Stimulated activated memory B cell treated with anti-CD40 and anti-IgM and Interleukin-4, amounts not matched to agents 10 μg/mL and 1 μg/mL and 100 μg/mL, for 72 hours (primary cell): ENCODE measurements around the gene RPN2.
"Not testable (repeated sequence)": the region's sequence is repeated elsewhere in the genome, so short reads cannot be mapped to it uniquely, and the experiment has no call there.

ENCODE experiments used
- ATAC-seq: fragments of 150-1000 bp; cut with Tn5 transposase; 2 replicates; pipeline ENCODE4 v1.10.0; 2021
- H3K27ac Mint-ChIP-seq: one replicate; pipeline ENCODE4 v1.8.0; 2022; ENCODE audit warnings: mild to moderate bottlenecking, mixed read lengths
- H3K27me3 Mint-ChIP-seq: one replicate; pipeline ENCODE4 v1.8.0; 2022; ENCODE audit warnings: mixed read lengths
- H3K36me3 Mint-ChIP-seq: one replicate; pipeline ENCODE4 v1.8.0; 2022; ENCODE audit warnings: mixed read lengths
- H3K4me1 Mint-ChIP-seq: one replicate; pipeline ENCODE4 v1.8.0; 2022; ENCODE audit warnings: mixed read lengths
- H3K4me3 Mint-ChIP-seq: one replicate; pipeline ENCODE4 v1.8.0; 2022; ENCODE audit warnings: mild to moderate bottlenecking, moderate library complexity, mixed read lengths
- H3K9me3 Mint-ChIP-seq: one replicate; pipeline ENCODE4 v1.8.0; 2022; ENCODE audit warnings: mixed read lengths

Gene RPN2

DNA sequence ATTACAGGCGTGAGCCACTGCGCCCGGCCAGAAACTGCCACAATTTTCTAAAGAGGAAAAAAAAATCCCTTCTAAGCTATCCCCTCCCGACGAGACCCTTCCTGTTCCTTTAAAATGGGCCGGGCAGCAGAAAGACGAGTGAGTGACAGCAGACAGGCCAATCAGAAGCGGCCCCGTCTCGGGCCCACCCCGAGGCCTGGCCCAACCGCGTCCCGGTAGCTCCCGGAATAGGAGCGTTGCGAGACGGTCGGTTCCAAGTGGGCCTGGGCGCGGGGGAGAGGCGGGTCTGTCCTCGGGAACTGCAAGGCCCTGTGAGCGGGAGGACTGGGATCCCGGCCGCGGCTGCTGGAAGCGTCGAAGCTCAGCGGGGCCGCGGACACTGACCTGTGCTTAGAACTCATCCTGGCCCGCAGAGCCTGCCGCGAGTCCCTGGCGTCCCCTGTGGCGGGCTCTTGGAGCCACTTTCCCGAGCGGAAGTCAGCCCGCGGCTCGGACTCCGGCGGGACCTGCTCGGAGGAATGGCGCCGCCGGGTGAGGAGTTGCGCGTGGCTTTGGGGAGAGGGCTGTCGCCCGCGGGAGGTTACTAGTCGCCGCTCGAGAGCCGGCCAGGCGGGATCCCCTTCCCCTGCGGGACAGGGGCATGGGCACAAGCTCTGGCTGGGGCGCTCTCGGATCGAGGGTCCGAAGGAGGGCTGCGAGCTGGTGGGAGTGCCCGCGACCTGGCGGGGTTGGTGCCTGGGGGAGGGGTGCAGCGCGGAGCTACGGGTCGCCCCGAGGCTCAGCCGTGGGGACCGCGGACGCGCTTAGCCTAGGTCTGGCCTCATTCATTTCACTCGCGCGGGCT, at the start of gene RPN2, which contains the start of gene MROH8:
Gene RPN2, plus strand, starts transcription at position 492 of the 844 bp plus-strand sequence. Its CDS starts 27 bp downstream, at position 519.
Gene MROH8, minus strand, starts transcription at position 710 of the 844 bp plus-strand sequence.
- peaks cover 22% of the 10 kb centered on the region for H3K36me3 Mint-ChIP-seq
- H3K9me3 Mint-ChIP-seq: no peaks in the 10 kb centered on the region
- H3K27me3 Mint-ChIP-seq: no peaks in the 10 kb centered on the region
- H3K27ac Mint-ChIP-seq: peak within 1 kb of the TSS; percentile 99
- peaks cover 47% of the 10 kb centered on the region for H3K4me1 Mint-ChIP-seq
- ATAC-seq: peak; percentile 99
- peak within 1 kb of the TSS; percentile 94 for H3K4me3 Mint-ChIP-seq

DNA sequence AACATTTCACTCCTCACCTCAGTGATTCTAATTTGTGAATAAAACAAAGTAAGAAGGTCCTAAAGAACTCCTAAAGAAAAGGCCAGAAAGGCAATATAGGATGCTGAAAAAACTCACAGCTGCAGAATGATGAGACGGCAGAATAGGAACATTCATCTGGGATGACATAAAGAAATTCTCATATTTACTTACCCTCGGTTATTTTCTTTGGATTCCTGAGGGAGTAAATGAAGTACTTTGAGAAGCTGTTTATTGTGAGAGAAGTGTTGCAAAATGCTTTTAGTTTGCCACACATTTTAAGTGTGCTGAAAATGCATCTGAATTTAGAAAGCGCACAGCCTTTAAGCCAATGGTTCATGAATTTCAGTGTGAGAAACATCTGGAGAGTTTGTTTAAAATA, 47.6 kb upstream of the RPN2 start:
- Mint-ChIP-seq H3K9me3 (no peaks in the 10 kb centered on the region), H3K36me3 (no peaks in the 10 kb centered on the region), H3K27ac (no peak overlapping the region), H3K4me3 (no peak overlapping the region), H3K4me1 (no peaks in the 10 kb centered on the region), H3K27me3 (no peaks in the 10 kb centered on the region)
- no peak for ATAC-seq

DNA sequence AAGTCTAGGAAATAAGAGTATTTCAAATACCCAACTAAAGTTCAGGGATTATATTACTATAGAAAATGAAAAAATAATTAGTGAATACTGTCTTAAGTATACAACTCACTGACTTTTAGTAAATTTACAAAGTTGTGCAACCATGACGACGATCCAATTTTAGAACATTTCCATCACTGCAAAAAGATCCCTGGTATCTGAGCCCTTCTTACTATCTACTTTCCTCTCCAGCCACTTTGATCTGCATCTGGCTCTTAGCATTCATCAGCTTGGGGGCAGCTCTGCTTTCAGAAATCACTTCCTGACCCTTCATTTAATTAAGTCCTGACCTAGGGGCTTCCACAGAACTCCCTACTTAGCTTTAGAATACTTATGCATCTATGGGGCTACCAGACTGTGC, 45.2 kb upstream of the RPN2 start:
- Mint-ChIP-seq H3K4me1 (no peaks in the 10 kb centered on the region), H3K9me3 (no peaks in the 10 kb centered on the region), H3K27ac (no peak overlapping the region), H3K27me3 (no peaks in the 10 kb centered on the region), H3K36me3 (no peaks in the 10 kb centered on the region), H3K4me3 (no peak overlapping the region)
- ATAC-seq: no peak

DNA sequence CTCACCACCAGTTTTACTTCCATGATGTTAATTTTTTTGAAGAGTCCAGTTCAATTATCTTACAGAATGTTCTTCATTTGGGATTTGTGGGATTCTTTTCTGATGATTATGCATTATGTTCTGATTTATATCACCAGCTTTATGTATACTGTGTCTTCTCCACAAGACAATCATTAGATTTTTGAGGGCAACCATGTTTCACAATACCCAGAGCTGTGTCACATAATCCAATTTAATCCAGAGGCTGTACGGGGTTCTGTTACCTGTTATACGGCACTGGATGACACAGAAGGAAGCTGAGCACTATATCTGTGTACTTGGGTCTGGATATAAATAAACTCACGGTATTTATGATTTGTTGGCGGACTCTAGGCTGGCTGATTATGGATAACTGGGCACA, 41.6 kb upstream of the RPN2 start:
- Mint-ChIP-seq H3K9me3 (no peaks in the 10 kb centered on the region), H3K4me1 (no peaks in the 10 kb centered on the region), H3K36me3 (peaks cover 4% of the 10 kb centered on the region), H3K4me3 (no peak overlapping the region), H3K27ac (no peak overlapping the region), H3K27me3 (no peaks in the 10 kb centered on the region)
- ATAC-seq: no peak

DNA sequence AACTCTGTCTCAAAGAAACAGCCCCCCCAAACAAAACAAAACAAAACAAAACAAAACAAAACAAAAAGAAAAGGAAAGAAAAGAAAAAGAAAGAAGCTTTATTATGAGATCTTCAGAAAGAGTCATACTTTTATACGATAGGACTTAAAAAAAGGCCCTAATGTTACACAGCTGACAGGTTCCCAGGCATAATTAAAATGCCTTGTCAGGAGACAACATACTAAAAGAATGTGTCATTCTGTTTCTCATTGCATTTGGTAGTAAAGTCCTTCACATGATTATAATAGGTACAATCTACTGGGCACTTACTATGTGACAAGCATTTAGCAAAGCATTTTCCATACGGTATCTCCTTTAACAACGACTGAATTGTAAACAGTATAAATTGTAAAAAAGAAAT, 36.4 kb upstream of the RPN2 start:
- no peaks in the 10 kb centered on the region for H3K27me3 Mint-ChIP-seq
- H3K27ac Mint-ChIP-seq: no peak overlapping the region
- H3K4me1 Mint-ChIP-seq: no peaks in the 10 kb centered on the region
- H3K4me3 Mint-ChIP-seq: no peak overlapping the region
- H3K9me3 Mint-ChIP-seq: no peaks in the 10 kb centered on the region
- ATAC-seq: no peak
- H3K36me3 Mint-ChIP-seq: peaks cover 4% of the 10 kb centered on the region

DNA sequence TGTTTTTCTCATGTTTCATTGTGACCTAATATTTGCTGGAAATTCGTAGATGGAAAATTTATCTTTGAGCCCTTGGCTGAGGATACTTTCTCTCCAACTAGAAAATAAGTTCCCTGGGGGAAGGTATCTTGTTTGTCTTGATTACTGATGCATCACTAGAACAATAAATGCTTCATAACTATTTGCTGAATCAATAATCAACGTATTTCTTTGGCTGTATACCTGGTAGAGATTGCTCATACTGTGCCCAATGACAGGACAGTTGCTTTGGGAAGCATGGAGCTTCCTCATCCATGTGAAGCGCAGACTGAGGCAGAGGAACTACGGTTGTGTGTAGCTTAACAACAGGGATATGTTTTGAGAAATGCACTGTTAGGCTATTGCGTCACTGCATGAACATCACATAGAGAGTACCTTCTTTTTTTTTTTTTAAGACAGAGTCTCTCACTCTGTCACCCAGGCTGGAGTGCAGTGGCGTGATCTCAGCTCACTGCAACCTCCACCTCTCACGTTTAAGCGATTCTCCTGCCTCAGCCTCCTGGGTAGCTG, 34.2 kb upstream of the RPN2 start:
- Mint-ChIP-seq H3K27ac (no peak overlapping the region), H3K36me3 (peaks cover 4% of the 10 kb centered on the region), H3K9me3 (no peaks in the 10 kb centered on the region), H3K4me1 (no peaks in the 10 kb centered on the region), H3K4me3 (no peak overlapping the region), H3K27me3 (no peaks in the 10 kb centered on the region)
- ATAC-seq: no peak

DNA sequence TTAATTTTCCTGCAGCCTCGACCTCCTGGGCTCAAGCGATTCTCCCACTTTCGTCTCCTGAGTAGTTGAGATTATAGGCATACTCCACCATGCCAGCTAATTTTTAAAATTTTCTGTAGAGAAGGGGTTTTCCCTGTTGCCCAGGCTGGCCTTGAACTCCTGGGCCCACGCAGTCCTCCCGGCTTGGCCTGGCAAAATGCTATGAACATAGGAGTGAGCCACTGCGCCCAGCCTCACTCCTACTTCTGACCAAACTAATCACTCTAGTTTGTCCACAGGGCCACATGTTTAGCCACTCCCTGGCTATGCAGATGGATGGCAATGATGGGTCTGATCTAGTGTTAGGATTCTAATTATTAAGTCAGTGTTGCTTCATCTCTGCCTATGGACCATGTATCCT, 31.9 kb upstream of the RPN2 start:
- Mint-ChIP-seq H3K9me3 (no peaks in the 10 kb centered on the region), H3K27ac (no peak overlapping the region), H3K27me3 (no peaks in the 10 kb centered on the region), H3K4me1 (no peaks in the 10 kb centered on the region), H3K4me3 (no peak overlapping the region), H3K36me3 (no peaks in the 10 kb centered on the region)
- ATAC-seq: no peak

DNA sequence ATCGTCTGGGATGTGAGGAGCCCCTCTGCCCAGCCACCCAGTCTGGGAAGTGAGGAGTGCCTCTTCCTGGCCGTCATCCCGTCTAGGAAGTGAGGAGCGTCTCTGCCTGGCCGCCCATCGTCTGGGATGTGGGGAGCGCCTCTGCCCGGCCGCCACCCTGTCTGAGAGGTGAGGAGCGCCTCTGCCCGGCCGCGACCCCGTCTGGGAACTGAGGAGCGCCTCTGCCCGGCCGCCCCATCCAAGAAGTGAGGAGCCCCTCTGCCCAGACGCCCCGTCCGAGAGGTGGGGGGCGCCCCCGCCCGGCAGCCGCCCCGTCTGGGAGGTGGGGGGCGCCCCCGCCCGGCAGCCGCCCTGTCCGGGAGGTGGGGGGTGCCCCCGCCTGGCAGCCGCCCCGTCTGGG, 28.3 kb upstream of the RPN2 start:
- not testable (repeated sequence) for H3K9me3 Mint-ChIP-seq, H3K27ac Mint-ChIP-seq, ATAC-seq, H3K4me1 Mint-ChIP-seq, H3K4me3 Mint-ChIP-seq, H3K27me3 Mint-ChIP-seq
- H3K36me3 Mint-ChIP-seq: peaks cover 12% of the 10 kb centered on the region

DNA sequence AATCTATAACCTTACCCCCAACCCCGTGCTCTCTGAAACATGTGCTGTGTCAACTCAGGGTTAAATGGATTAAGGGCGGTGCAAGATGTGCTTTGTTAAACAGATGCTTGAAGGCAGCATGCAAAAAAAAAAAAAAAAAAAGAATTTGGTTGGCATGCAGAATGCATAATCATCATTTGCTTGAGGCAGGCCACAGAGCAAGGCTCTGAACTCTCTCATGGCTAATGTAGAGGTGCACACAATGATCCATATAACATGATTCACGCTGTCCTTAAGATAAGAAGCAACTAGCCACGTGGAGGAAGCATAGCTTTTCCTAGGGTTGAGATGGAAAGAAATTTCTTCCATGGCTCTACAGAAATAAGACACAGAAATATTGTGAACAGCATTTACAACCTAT, 27.6 kb upstream of the RPN2 start:
- Mint-ChIP-seq H3K4me3 (no peak overlapping the region), H3K36me3 (peaks cover 12% of the 10 kb centered on the region), H3K27me3 (no peaks in the 10 kb centered on the region), H3K4me1 (no peaks in the 10 kb centered on the region), H3K9me3 (no peaks in the 10 kb centered on the region), H3K27ac (no peak overlapping the region)
- no peak for ATAC-seq

DNA sequence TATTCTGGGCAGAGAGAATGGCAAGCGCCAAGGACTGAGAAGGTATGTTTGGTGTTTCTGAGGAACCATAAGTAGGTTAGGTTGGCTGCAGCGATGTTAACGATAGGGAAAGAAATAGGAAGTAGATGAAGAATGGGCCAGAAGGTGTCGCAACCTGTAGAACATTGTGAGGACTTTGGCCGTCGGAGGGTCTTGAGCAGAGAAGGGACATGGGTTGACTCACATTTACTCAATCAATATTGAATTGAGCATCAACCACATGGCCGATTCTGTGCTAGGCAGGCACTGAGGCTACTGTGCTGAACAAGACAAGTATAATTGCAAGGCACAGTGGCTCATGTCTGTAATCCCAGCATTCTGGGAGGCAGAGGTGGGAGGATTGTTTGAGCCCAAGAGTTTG, 26.8 kb upstream of the RPN2 start:
- Mint-ChIP-seq H3K27me3 (no peaks in the 10 kb centered on the region), H3K9me3 (no peaks in the 10 kb centered on the region), H3K27ac (no peak overlapping the region), H3K4me1 (no peaks in the 10 kb centered on the region), H3K36me3 (peaks cover 12% of the 10 kb centered on the region), H3K4me3 (no peak overlapping the region)
- no peak for ATAC-seq

DNA sequence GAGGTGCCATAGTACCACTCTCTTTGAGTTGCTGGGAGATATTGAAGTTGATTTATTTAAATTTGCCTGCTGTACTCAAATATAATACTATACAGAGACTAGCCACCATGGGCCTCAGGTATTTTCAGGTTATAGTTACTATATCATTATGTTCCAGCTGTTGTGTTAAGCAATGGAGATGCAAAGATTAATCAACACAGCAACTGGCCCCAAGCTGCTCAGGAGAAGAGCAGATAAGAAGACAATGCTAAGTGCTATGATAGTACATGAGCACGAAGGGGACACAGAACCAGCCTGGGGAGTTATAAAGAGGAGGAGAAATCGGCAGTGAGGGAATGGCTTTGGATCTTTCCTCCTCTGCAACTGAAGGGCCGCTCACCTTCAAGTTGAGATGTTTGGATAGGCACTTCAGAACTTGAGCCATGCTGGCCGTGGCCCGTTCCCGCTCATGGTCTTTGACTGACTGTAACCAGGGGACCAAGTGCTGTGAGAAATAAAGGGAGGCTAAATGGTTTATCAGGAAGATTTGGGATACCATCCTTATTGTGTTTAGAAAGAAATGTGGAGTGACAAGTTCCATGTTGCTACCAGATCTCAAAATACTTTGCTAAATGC, 24.3 kb upstream of the RPN2 start:
- ATAC-seq: no peak
- Mint-ChIP-seq H3K27me3 (no peaks in the 10 kb centered on the region), H3K4me3 (no peak overlapping the region), H3K9me3 (no peaks in the 10 kb centered on the region), H3K27ac (no peak overlapping the region), H3K4me1 (no peaks in the 10 kb centered on the region), H3K36me3 (peaks cover 12% of the 10 kb centered on the region)

DNA sequence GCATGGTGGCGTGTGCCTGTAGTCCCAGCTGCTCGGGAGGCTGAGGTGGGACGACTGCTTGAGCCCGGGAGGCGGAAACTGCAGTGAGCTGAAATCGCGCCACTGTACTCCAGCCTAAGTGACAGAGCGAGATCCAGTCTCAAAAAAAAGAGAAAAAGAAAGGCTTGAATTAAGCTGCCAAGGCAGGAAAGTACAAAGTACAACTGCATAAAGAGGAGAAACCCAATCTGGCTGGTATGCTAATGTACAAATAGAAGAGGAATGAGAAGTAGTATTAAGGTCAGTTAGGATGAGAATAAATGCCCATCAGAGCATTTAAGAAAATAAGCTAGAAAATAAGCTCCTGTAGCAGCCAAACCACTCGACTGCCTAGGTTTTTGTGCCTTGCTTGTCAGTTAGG, 23.1 kb upstream of the RPN2 start:
- ATAC-seq: no peak
- H3K4me1 Mint-ChIP-seq: no peaks in the 10 kb centered on the region
- H3K27ac Mint-ChIP-seq: no peak overlapping the region
- H3K9me3 Mint-ChIP-seq: no peaks in the 10 kb centered on the region
- H3K4me3 Mint-ChIP-seq: no peak overlapping the region
- H3K27me3 Mint-ChIP-seq: no peaks in the 10 kb centered on the region
- peaks cover 12% of the 10 kb centered on the region for H3K36me3 Mint-ChIP-seq

DNA sequence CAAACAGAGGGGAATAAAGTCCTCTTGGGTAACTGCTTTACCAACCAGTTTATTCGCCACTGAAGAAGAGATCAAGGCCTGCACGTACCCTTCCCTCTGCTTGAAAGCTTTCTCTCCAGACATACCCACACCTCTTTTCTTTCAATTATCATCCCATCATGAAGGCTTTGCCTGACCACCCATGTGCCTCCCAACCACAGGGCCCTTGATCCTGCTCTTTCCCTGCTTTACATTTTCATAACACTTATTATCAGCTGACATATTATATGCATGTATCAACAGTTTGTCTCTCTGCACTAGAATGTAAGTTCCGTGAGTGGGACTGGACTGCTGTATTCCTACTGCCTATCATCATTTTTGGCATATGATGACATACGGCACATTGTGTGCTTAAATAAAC, 20.9 kb upstream of the RPN2 start:
- Mint-ChIP-seq H3K27me3 (no peaks in the 10 kb centered on the region), H3K4me3 (no peak overlapping the region), H3K27ac (no peak overlapping the region), H3K9me3 (no peaks in the 10 kb centered on the region), H3K36me3 (peaks cover 8% of the 10 kb centered on the region), H3K4me1 (no peaks in the 10 kb centered on the region)
- ATAC-seq: no peak

DNA sequence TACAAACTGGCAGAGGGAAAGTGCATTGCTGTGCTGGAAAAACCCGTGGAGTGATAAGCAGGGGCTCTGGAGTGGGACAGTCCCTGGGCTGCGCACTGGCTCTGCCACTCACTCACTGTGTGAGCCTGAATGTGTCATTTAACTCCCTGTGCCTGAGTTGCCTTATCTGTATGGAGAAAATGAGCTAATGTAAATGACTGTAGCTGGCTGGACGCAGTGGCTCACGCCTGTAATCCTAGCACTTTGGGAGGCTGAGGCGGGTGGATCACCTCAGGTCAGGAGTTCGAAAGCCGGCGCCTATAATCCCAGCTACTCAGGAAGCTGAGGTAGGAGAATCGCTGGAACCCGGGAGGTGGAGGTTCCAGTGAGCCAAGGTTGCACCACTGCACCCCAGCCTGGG, 18.4 kb upstream of the RPN2 start:
- Mint-ChIP-seq H3K27ac (no peak overlapping the region), H3K9me3 (no peaks in the 10 kb centered on the region), H3K4me1 (no peaks in the 10 kb centered on the region), H3K4me3 (no peak overlapping the region), H3K36me3 (no peaks in the 10 kb centered on the region), H3K27me3 (no peaks in the 10 kb centered on the region)
- no peak for ATAC-seq

DNA sequence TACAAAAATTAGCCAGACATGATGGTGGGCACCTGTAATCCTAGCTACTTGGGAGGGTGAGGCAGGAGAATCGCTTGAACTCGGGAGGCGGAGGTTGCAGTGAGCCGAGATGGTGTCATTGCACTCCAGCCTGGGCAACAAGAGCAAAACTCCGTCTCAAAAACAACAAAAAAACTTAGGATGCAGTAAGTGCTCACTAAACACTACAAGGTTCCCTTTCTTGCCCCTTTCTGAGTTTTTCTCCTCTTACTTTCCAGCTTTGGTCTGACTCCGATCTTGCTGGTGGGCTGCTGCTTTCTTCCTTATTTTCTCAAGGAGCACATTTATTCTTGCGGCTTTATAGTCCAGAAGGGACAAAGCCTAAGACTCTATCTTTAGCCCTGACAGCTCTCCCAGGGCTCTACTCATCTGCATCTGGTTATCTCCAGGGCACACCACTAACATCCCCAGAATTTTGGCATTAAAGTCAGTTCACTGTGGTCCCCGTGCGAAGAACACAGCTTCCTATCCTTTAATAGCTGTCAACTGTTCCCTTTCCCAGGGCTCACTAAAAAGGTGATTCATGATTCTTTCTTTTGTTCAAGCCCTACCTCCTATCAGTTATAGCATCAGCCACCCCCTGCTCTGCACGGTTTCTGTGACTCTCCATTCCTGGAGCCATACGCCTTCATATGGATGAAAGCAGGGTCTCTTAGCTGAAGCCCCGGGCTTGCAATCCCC, 17.1 kb upstream of the RPN2 start:
- no peak overlapping the region for H3K27ac Mint-ChIP-seq
- peaks cover 3% of the 10 kb centered on the region for H3K36me3 Mint-ChIP-seq
- no peaks in the 10 kb centered on the region for H3K27me3 Mint-ChIP-seq
- no peak for ATAC-seq
- H3K4me1 Mint-ChIP-seq: no peaks in the 10 kb centered on the region
- H3K4me3 Mint-ChIP-seq: no peak overlapping the region
- H3K9me3 Mint-ChIP-seq: no peaks in the 10 kb centered on the region
